GM12873 (cell line): ENCODE measurements around the gene CRYBA1.

Source experiments
- CTCF ChIP-seq: IDR thresholded peaks from 2 replicates; pipeline ENCODE4 v1.5.1; 2012; ENCODE audit warnings: low read depth, mild to moderate bottlenecking, moderate library complexity, low read length, control low read depth; ENCODE audit not compliant: insufficient read depth; ENCODE audit errors: missing control alignments

CRYBA1 gene

GRCh38 chr17:29278692-29279091 lies 32.0 kb downstream of the CRYBA1 start:
- no peak for TF ChIP-seq CTCF

GRCh38 chr17:29279397-29280070 lies 32.9 kb downstream of the CRYBA1 start:
- TF ChIP-seq CTCF, result no peak

GRCh38 chr17:29283496-29283895 lies 36.8 kb downstream of the CRYBA1 start:
- TF ChIP-seq CTCF, result no peak

GRCh38 chr17:29283961-29284360 lies 37.3 kb downstream of the CRYBA1 start:
- TF ChIP-seq CTCF, result no peak

GRCh38 chr17:29289852-29290251 lies 43.2 kb downstream of the CRYBA1 start:
- TF ChIP-seq CTCF, result no peak

GRCh38 chr17:29291163-29291752 lies 44.6 kb downstream of the CRYBA1 start:
- TF ChIP-seq CTCF, result peak; percentile 59

GRCh38 chr17:29292071-29292991 lies 45.7 kb downstream of the CRYBA1 start:
- TF ChIP-seq CTCF, result no peak
